HEK293 (cell line): Measurements from ENCODE around the gene CXCL6.
A peak's percentile ranks its signal among the peaks of the same experiment; 100 is the strongest.

Experiments used
- ELK4 ChIP-seq: IDR thresholded peaks from 2 replicates; pipeline ENCODE4 v1.6.1; 2011; ENCODE audit warnings: mild to moderate bottlenecking, low read depth, low read length, borderline replicate concordance
- GLIS2 ChIP-seq: fragments of 450-650 bp; formaldehyde crosslinking; IDR thresholded peaks from 2 replicates; pipeline ENCODE4 v1.5.1; 2016; ENCODE audit warnings: missing biosample characterization, missing genetic modification characterization
- IKZF3 ChIP-seq: fragments of 450-650 bp; IDR thresholded peaks from 2 replicates; pipeline ENCODE4 v1.5.0; 2018; ENCODE audit warnings: missing biosample characterization, mild to moderate bottlenecking, missing genetic modification characterization, moderate library complexity
- KLF8 ChIP-seq: fragments of 450-650 bp; formaldehyde crosslinking; IDR thresholded peaks from 2 replicates; pipeline ENCODE4 v1.5.1; 2016; ENCODE audit warnings: missing biosample characterization, missing genetic modification characterization
- KLF9 ChIP-seq: fragments of 450-650 bp; formaldehyde crosslinking; IDR thresholded peaks from 2 replicates; pipeline ENCODE4 v1.5.1; 2016; ENCODE audit warnings: missing biosample characterization, missing genetic modification characterization, low read depth
- PRDM2 ChIP-seq: fragments of 450-650 bp; formaldehyde crosslinking; IDR thresholded peaks from 2 replicates; pipeline ENCODE4 v1.5.1; 2016; ENCODE audit warnings: missing biosample characterization, missing genetic modification characterization, borderline replicate concordance
- TSHZ1 ChIP-seq: fragments of 450-650 bp; formaldehyde crosslinking; IDR thresholded peaks from 2 replicates; pipeline ENCODE4 v1.5.1; 2016; ENCODE audit warnings: missing biosample characterization, missing genetic modification characterization, borderline replicate concordance
- ZBTB1 ChIP-seq: fragments of 450-650 bp; formaldehyde crosslinking; IDR thresholded peaks from 2 replicates; pipeline ENCODE4 v1.5.1; 2016; ENCODE audit warnings: missing biosample characterization, missing genetic modification characterization
- ZBTB26 ChIP-seq: fragments of 450-650 bp; formaldehyde crosslinking; optimal IDR thresholded peaks from 2 replicates; pipeline ENCODE3; 2016; ENCODE audit warnings: missing biosample characterization, mild to moderate bottlenecking, missing genetic modification characterization
- ZBTB48 ChIP-seq: fragments of 450-650 bp; formaldehyde crosslinking; IDR thresholded peaks from 2 replicates; pipeline ENCODE4 v1.5.1; 2016; ENCODE audit warnings: missing biosample characterization, missing genetic modification characterization
- ZBTB8A ChIP-seq: fragments of 450-650 bp; formaldehyde crosslinking; IDR thresholded peaks from 2 replicates; pipeline ENCODE4 v1.5.1; 2016; ENCODE audit warnings: missing biosample characterization, missing genetic modification characterization
- ZEB2 ChIP-seq: fragments of 450-650 bp; formaldehyde crosslinking; IDR thresholded peaks from 2 replicates; pipeline ENCODE4 v1.5.1; 2016; ENCODE audit warnings: missing biosample characterization, missing genetic modification characterization
- ZFP41 ChIP-seq: fragments of 450-650 bp; formaldehyde crosslinking; IDR thresholded peaks from 2 replicates; pipeline ENCODE4 v1.5.1; 2016; ENCODE audit warnings: missing biosample characterization, missing genetic modification characterization, borderline replicate concordance
- ZNF175 ChIP-seq: fragments of 450-650 bp; formaldehyde crosslinking; IDR thresholded peaks from 2 replicates; pipeline ENCODE4 v1.5.1; 2016; ENCODE audit warnings: missing biosample characterization, missing genetic modification characterization
- ZNF335 ChIP-seq: fragments of 450-650 bp; formaldehyde crosslinking; conservative IDR thresholded peaks from 2 replicates; pipeline ENCODE4 v1.5.1; 2016; ENCODE audit warnings: missing biosample characterization, missing genetic modification characterization
- ZNF626 ChIP-seq: fragments of 450-650 bp; sonication (Bioruptor Pico); formaldehyde crosslinking; IDR thresholded peaks from 2 replicates; pipeline ENCODE4 v1.5.1; 2018; ENCODE audit warnings: missing biosample characterization, missing genetic modification characterization, inconsistent platforms
- ZNF639 ChIP-seq: fragments of 450-650 bp; formaldehyde crosslinking; IDR thresholded peaks from 2 replicates; pipeline ENCODE4 v1.5.1; 2016; ENCODE audit warnings: missing biosample characterization, missing genetic modification characterization
- ZNF645 ChIP-seq: fragments of 450-650 bp; formaldehyde crosslinking; IDR thresholded peaks from 2 replicates; pipeline ENCODE4; 2016; ENCODE audit warnings: missing biosample characterization, missing genetic modification characterization
- ZNF701 ChIP-seq: fragments of 450-650 bp; formaldehyde crosslinking; IDR thresholded peaks from 2 replicates; pipeline ENCODE4 v1.5.1; 2016; ENCODE audit warnings: missing biosample characterization, missing genetic modification characterization
- ZSCAN5A ChIP-seq: fragments of 450-650 bp; formaldehyde crosslinking; IDR thresholded peaks from 2 replicates; pipeline ENCODE4 v1.5.1; 2016; ENCODE audit warnings: missing biosample characterization, missing genetic modification characterization

Gene CXCL6

GRCh38 chr4:73869130-73870055 is 32.9 kb downstream of the CXCL6 start, which contains the start of gene CXCL1 (continued):
- TF ChIP-seq PRDM2 (tag by site-specific recombination) = no peak
- peak; percentile 58 for TF ChIP-seq IKZF3 (tag by site-specific recombination)
- no peak for TF ChIP-seq ZNF639 (tag by site-specific recombination)
- peak; percentile 36 for TF ChIP-seq ZBTB26 (tag by site-specific recombination)
- TF ChIP-seq ZBTB8A = no peak
- no peak for TF ChIP-seq ZNF645 (tag by site-specific recombination)
- no peak for TF ChIP-seq ZFP41 (tag by site-specific recombination)
- peak; percentile 34; the same call in 1 of the 2 replicates for TF ChIP-seq KLF9 (tag by site-specific recombination)
- TF ChIP-seq ZNF175 (tag by site-specific recombination) = no peak
- peak; percentile 88 for TF ChIP-seq ZNF335 (tag by site-specific recombination)
- TF ChIP-seq ZSCAN5A (tag by site-specific recombination) = no peak
- no peak for TF ChIP-seq ZBTB48
- TF ChIP-seq TSHZ1 = no peak
- no peak for TF ChIP-seq ELK4
- TF ChIP-seq ZNF701 (tag by site-specific recombination) = no peak
- 0 out of 2 replicates have a peak, but pooled peaks have one; percentile 15 for TF ChIP-seq KLF8 (tag by site-specific recombination)
- no peak for TF ChIP-seq ZNF626 (tag by site-specific recombination)
- no peak for TF ChIP-seq ZBTB1 (tag by site-specific recombination)
- peak; percentile 78 for TF ChIP-seq GLIS2 (tag by site-specific recombination)
- no peak for TF ChIP-seq ZEB2 (tag by site-specific recombination)
